Muscle layer of duodenum (tissue), 2 donors: ENCODE measurements around the gene MYO1E.

Source experiments
- H3K27ac ChIP-seq: one replicate; pipeline ENCODE4 v1.7.0; 2013; ENCODE audit warnings: mild to moderate bottlenecking, low read length
- H3K27me3 ChIP-seq: one replicate; pipeline ENCODE4 v1.7.0; 2013; ENCODE audit warnings: low read depth, mild to moderate bottlenecking, control low read depth, low read length
- H3K36me3 ChIP-seq, 2 donors: one replicate each; pipeline ENCODE4 v1.7.0; 2013; ENCODE audit warnings: low read length in 2 of 2, control low read depth in 1 of 2, mild to moderate bottlenecking in 1 of 2; ENCODE audit not compliant: insufficient read depth in 2 of 2, control insufficient read depth in 1 of 2
- H3K4me1 ChIP-seq, 2 donors: one replicate each; pipeline ENCODE4 v1.7.0; 2013; ENCODE audit warnings: low read length in 2 of 2, mild to moderate bottlenecking in 2 of 2, control low read depth in 1 of 2, moderate library complexity in 1 of 2; ENCODE audit not compliant: insufficient read depth in 2 of 2, control insufficient read depth in 1 of 2
- H3K4me3 ChIP-seq, 2 donors: one replicate each; pipeline ENCODE4 v1.7.0; 2013; ENCODE audit warnings: low read length in 2 of 2, low read depth in 1 of 2, mild to moderate bottlenecking in 1 of 2
- H3K9me3 ChIP-seq, 2 donors: one replicate each; pipeline ENCODE4 v1.7.0; 2013; ENCODE audit warnings: low read length in 2 of 2, control low read depth in 1 of 2, mild to moderate bottlenecking in 1 of 2; ENCODE audit not compliant: control insufficient read depth in 1 of 2
- donor health status: healthy.

MYO1E gene

GRCh38 chr15:59271595-59272201 is 101.0 kb downstream of the MYO1E start:
- Histone ChIP-seq H3K4me3 (no peak overlapping the region), H3K36me3 (peaks cover 0 to 5% of the 10 kb centered on the region in 2 donors), H3K4me1 (peaks cover 0 to 7% of the 10 kb centered on the region in 2 donors), H3K27me3 (no peaks in the 10 kb centered on the region), H3K9me3 (no peaks in the 10 kb centered on the region), H3K27ac (no peak overlapping the region)

- Histone ChIP-seq H3K4me3 (no peak overlapping the region), H3K9me3 (no peaks in the 10 kb centered on the region), H3K36me3 (peaks cover 0 to 5% of the 10 kb centered on the region in 2 donors), H3K27me3 (no peaks in the 10 kb centered on the region), H3K27ac (no peak overlapping the region), H3K4me1 (no peaks in the 10 kb centered on the region)
Measured at GRCh38 chr15:59268852-59269407, 103.7 kb downstream of the MYO1E start.

GRCh38 chr15:59268168-59268851 is 104.4 kb downstream of the MYO1E start:
- H3K36me3 ChIP-seq = peaks cover 0 to 5% of the 10 kb centered on the region in 2 donors
- H3K9me3 ChIP-seq = no peaks in the 10 kb centered on the region
- H3K4me1 ChIP-seq = no peaks in the 10 kb centered on the region
- H3K27me3 ChIP-seq = no peaks in the 10 kb centered on the region
- no peak overlapping the region for H3K27ac ChIP-seq
- H3K4me3 ChIP-seq = no peak overlapping the region

DNA sequence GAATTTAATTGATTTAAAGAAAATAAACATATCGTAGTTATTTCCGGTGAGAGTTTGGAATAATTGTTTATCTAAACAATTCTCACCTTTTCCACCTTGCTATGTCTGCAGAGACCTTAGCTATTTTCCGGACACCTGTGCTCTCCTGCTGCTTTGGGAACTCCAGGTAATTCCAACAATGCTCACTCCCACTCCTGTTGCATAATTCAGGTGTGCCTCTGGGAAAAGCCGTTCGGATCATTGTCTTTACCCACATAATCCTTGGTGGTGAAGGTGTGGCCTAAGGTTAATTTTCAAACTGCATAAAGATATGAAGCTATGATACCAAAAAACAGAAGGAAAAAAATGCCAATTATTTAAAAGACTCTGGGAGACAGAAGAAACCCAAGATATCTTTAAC is 106.6 kb downstream of the MYO1E start:
- H3K27ac ChIP-seq = no peak overlapping the region
- no peaks in the 10 kb centered on the region for H3K4me1 ChIP-seq
- no peak overlapping the region for H3K4me3 ChIP-seq
- H3K27me3 ChIP-seq = no peaks in the 10 kb centered on the region
- H3K36me3 ChIP-seq = peaks cover 0 to 4% of the 10 kb centered on the region in 2 donors
- no peaks in the 10 kb centered on the region for H3K9me3 ChIP-seq

GRCh38 chr15:59262316-59262715 is 110.4 kb downstream of the MYO1E start:
- H3K9me3 ChIP-seq = no peaks in the 10 kb centered on the region
- peaks cover 0 to 3% of the 10 kb centered on the region in 2 donors for H3K36me3 ChIP-seq
- H3K27ac ChIP-seq = no peak overlapping the region
- H3K4me1 ChIP-seq = no peaks in the 10 kb centered on the region
- no peak overlapping the region for H3K4me3 ChIP-seq
- H3K27me3 ChIP-seq = no peaks in the 10 kb centered on the region

DNA sequence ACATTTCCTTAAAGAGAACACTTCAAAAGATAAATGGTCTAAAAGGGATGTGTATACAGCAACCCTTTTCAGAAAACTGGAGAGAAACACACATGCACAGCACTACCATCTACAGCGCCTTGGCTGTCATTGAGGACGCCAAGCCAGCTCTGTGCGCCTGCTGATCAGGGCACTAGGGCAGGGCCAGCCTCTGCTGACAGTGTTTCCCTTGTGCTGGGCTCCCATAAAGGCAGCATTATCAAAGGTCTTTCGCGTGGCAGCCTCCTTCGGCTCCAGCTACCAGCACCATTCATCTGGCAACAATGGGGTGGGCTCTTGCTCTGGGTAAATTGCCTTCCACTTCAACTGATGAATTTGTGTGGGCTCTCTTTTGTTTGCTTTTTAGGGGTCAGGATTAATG is 112.6 kb downstream of the MYO1E start:
- no peaks in the 10 kb centered on the region for H3K4me1 ChIP-seq
- H3K9me3 ChIP-seq = no peaks in the 10 kb centered on the region
- no peak overlapping the region for H3K27ac ChIP-seq
- peaks cover 0 to 8% of the 10 kb centered on the region in 2 donors for H3K36me3 ChIP-seq
- H3K27me3 ChIP-seq = no peaks in the 10 kb centered on the region
- no peak overlapping the region for H3K4me3 ChIP-seq

GRCh38 chr15:59259137-59259943 is 113.3 kb downstream of the MYO1E start:
- Histone ChIP-seq H3K4me1 (no peaks in the 10 kb centered on the region), H3K9me3 (no peaks in the 10 kb centered on the region), H3K36me3 (peaks cover 0 to 8% of the 10 kb centered on the region in 2 donors), H3K27me3 (no peaks in the 10 kb centered on the region), H3K27ac (no peak overlapping the region), H3K4me3 (no peak overlapping the region)

- H3K27ac ChIP-seq = no peak overlapping the region
- no peaks in the 10 kb centered on the region for H3K9me3 ChIP-seq
- H3K27me3 ChIP-seq = no peaks in the 10 kb centered on the region
Measured at GRCh38 chr15:59258317-59258716, 114.4 kb downstream of the MYO1E start.

DNA sequence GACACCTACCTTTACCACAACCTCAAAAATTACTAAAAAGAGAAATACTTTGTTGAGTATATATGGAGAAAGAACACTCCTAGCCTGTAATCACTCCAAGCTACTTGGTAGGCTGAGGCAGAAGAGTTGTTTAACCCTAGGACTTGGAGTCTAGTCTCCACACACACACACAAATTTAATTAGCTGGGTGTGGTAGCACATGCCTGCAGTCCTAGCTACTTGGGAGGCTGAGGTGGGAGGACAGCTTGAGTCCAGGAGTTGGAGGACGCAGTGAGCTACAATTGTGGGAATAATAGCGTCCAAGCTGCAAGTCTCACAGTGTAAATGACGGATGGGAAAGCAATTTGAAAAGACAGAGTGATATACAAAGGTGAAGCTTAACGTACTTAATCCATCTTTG is 115.5 kb downstream of the MYO1E start:
- Histone ChIP-seq H3K4me3 (no peak overlapping the region), H3K36me3 (peaks cover 0 to 8% of the 10 kb centered on the region in 2 donors), H3K27ac (no peak overlapping the region), H3K9me3 (no peaks in the 10 kb centered on the region), H3K27me3 (no peaks in the 10 kb centered on the region), H3K4me1 (no peaks in the 10 kb centered on the region)

More at GRCh38 chr15:59258317-59258716, 114.4 kb downstream of the MYO1E start:
- peaks cover 0 to 8% of the 10 kb centered on the region in 2 donors for H3K36me3 ChIP-seq
- no peaks in the 10 kb centered on the region for H3K4me1 ChIP-seq
- no peak overlapping the region for H3K4me3 ChIP-seq

GRCh38 chr15:59256482-59256881 is 116.2 kb downstream of the MYO1E start:
- no peaks in the 10 kb centered on the region for H3K9me3 ChIP-seq
- no peaks in the 10 kb centered on the region for H3K4me1 ChIP-seq
- no peak overlapping the region for H3K27ac ChIP-seq
- H3K27me3 ChIP-seq = no peaks in the 10 kb centered on the region
- H3K36me3 ChIP-seq = peaks cover 0 to 8% of the 10 kb centered on the region in 2 donors
- no peak overlapping the region for H3K4me3 ChIP-seq

- Histone ChIP-seq H3K4me3 (no peak overlapping the region), H3K9me3 (no peaks in the 10 kb centered on the region), H3K36me3 (peaks cover 0 to 8% of the 10 kb centered on the region in 2 donors), H3K4me1 (no peaks in the 10 kb centered on the region), H3K27ac (peak overlapping the region; percentile 62), H3K27me3 (no peaks in the 10 kb centered on the region)
Measured at GRCh38 chr15:59255680-59256336, 116.9 kb downstream of the MYO1E start.
